Activated T-cell treated with anti-CD3 and anti-CD28 coated beads, Interleukin-2, amount 50 U/mL, for 4 hours (primary cell): ENCODE results near the gene ADAMTS2. TPM values are rescaled to one million over a fixed set of nuclear protein-coding genes. Genes with fewer than 3 reads are reported as not detected.

Experiments used
- ATAC-seq, 2 donors: fragments of 200-7000 bp; cut with Tn5 transposase; one replicate each; pipeline ENCODE4 v1.10.0; 2021
- DNase-seq: peaks from one replicate; pipeline ENCODE4 v3.0.0-alpha.2; 2020
- H3K27me3 Mint-ChIP-seq: one replicate; pipeline ENCODE4 v1.8.0; 2021; ENCODE audit warnings: low read depth, mixed read lengths
- H3K36me3 Mint-ChIP-seq: one replicate; pipeline ENCODE4 v1.8.0; 2022; ENCODE audit warnings: mixed read lengths; ENCODE audit not compliant: insufficient read depth
- H3K4me1 Mint-ChIP-seq: one replicate; pipeline ENCODE4 v1.8.0; 2021; ENCODE audit warnings: low read depth, mixed read lengths
- H3K4me3 Mint-ChIP-seq: one replicate; pipeline ENCODE4 v1.8.0; 2021; ENCODE audit warnings: mild to moderate bottlenecking, moderate library complexity, mixed read lengths
- H3K9me3 Mint-ChIP-seq: one replicate; pipeline ENCODE4 v1.8.0; 2021; ENCODE audit warnings: mixed read lengths
- total RNA-seq, 3 donors: library from RNA; stranded (reverse); gene quantifications; one replicate each; pipeline ENCODE4 v1.2.1, GENCODE V29; 2021

Gene ADAMTS2
- total RNA-seq, 3 donors from 2014 or later = 0.05 to 0.41 (median 0.13) TPM

DNA sequence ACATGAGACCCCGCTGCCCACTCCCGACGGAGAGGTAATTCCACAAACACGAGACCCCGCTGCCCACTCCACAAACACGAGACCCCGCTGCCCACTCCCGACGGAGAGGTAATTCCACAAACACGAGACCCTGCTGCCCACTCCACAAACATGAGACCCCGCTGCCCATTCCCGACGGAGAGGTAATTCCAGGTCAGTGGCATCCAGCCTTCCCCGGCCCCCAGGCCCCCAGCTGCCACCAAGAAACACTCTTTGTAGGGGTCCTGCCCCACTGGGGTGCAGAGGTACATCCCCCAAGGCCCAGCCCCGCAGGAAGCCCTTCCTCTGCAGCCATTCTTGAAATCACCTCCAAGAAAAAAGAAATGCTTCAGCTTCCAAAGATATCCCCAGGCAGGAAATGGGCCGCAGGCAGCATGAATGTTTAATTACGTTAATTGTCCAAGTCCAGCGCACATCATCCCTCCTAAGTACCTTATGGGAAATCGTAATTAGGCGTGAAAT lies 115.9 kb downstream of the ADAMTS2 start:
- H3K9me3 Mint-ChIP-seq = no peaks in the 10 kb centered on the region
- no peaks in the 10 kb centered on the region for H3K36me3 Mint-ChIP-seq
- H3K4me3 Mint-ChIP-seq = no peak overlapping the region
- H3K27me3 Mint-ChIP-seq = peaks cover 1% of the 10 kb centered on the region
- no peaks in the 10 kb centered on the region for H3K4me1 Mint-ChIP-seq
- DNase-seq (no peak), ATAC-seq (no peak)

DNA sequence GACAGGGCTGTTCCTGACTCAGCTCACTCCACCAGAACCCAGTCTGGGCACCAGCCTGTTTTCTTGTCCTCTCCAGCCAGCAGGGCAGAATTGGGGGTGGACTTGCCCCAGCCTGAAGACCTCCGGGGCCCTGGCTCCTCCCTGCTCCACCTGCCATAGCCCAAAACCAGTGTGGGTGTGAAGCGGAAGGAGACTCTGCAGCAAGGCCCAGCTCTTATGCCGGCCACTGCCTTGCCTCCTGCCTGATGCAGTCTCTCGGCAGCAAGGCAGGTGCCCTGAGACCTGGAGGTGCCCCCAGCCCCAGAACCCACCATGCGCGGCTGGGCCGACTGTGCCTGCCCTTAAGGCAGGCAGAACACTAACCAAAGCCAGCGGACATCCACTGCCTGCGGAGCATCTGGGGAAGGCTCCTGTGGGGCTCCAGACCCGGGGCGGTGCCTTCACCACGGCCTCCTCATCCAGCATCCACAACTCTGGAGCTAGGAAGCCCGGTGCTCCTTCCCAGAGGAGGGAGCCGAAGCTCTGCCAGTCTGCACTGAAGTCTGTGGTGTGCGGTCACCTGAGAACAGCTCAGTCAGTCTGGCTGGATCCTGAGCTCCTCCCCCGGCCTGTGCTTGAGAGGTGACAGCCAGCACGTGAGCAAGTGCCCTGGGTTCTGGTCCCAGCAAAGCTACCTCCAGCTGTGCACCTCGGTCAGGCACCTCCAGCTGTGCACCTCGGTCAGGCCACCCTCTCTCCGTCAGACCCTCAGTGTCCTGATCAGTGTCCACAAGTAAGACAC lies 116.7 kb downstream of the ADAMTS2 start:
- Mint-ChIP-seq H3K9me3 (peaks cover 5% of the 10 kb centered on the region), H3K36me3 (no peaks in the 10 kb centered on the region), H3K4me3 (no peak overlapping the region), H3K27me3 (no peaks in the 10 kb centered on the region), H3K4me1 (no peaks in the 10 kb centered on the region)
- DNase-seq = no peak
- no peak for ATAC-seq

DNA sequence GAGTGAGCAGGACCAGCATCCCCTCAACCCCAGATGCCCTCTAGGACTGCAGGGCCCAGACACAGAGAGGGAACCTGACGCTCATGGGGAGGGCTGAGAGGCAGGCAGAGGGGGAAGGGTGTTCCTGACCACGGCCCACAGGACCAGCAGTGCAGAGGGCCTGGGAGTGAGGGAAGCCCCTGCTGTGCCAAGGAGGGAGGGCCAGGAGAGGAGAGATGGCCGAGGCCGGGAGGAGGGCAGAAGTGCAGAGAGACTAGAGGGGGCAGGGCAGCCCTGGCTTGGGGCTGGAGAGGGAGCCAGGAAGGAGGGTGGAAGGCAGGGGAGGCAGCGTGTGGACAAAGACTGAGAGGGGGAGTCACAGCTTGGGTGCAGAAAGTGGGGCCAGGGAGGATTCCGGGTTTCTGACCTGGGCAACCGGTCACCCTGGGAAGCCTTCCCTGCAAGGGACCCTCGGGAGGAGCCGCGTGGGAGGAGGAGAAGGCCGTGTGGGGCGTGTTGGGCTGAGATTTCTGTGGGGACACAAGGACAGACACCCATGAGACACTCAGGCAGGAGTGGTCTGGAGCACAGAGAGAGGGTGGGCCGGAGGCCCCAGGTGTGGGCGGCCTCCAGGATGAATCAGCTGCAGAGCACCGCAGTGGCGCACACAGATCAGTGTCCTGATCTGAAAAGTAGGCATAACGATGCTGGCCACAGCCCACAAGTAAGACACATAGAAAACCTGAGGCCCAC lies 117.5 kb downstream of the ADAMTS2 start:
- no peaks in the 10 kb centered on the region for H3K4me1 Mint-ChIP-seq
- ATAC-seq = peak in 1 of 2 donors; percentile 23
- H3K36me3 Mint-ChIP-seq = no peaks in the 10 kb centered on the region
- no peak overlapping the region for H3K4me3 Mint-ChIP-seq
- peaks cover 12% of the 10 kb centered on the region for H3K9me3 Mint-ChIP-seq
- H3K27me3 Mint-ChIP-seq = no peaks in the 10 kb centered on the region
- DNase-seq = no peak

DNA sequence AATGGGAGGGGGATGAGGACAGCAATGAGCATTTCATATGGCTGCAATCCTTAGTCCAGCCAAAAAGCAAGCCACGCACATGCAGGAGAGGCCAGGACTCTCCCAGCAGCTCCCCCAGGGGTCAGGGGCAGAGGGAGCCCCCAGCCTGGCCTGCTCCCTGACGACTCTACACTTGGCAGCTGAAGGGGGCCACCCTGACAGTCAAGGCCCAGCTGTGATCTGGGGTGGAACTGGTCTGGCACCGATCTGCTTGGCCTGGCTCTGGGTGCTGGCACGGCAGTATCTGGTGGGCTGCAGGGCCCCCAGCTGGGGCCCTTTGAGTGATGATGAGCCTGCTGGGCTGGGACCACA lies 118.1 kb downstream of the ADAMTS2 start:
- Mint-ChIP-seq H3K9me3 (peaks cover 12% of the 10 kb centered on the region), H3K4me3 (no peak overlapping the region), H3K36me3 (no peaks in the 10 kb centered on the region), H3K27me3 (no peaks in the 10 kb centered on the region), H3K4me1 (no peaks in the 10 kb centered on the region)
- no peak for ATAC-seq
- no peak for DNase-seq

DNA sequence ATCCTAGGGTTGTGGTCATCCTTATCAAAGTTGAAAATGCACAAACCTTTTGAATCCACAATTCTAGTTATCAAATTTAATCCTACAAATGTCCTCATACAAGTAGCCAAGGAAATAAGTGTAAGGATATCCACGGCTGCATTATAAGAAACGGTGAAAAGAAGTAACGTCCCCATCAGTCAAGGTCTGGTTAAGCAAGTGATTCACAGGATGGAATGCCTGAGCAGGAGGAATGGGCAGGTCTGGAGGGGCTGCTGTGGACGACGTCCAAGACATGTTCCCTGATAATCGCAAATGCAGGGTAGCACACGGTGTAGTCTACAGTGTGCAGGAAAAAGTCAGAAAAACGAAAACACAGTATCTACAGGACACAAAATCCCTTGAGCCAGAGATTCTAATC lies 118.6 kb downstream of the ADAMTS2 start:
- Mint-ChIP-seq H3K36me3 (no peaks in the 10 kb centered on the region), H3K9me3 (peaks cover 12% of the 10 kb centered on the region), H3K27me3 (no peaks in the 10 kb centered on the region), H3K4me1 (no peaks in the 10 kb centered on the region), H3K4me3 (no peak overlapping the region)
- ATAC-seq (no peak), DNase-seq (no peak)

DNA sequence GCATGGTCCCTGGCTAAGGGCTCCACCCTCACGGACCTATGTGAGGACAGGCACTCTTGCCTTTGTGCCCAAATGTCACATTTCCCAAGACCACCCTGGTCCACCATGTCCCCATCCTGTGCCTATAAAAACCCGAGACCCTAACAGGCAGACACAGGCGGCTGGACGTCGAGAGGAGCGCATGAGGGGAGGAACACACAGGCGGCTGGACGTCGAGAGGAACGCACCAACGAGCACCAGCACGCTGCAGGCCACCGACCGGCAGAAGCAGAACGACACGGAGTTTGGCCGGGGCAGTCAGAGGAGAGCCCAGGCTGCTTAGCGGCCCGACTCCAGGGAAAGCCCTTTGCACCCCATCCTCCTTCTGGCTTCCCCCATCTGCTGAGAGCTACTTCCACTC lies 119.9 kb downstream of the ADAMTS2 start:
- Mint-ChIP-seq H3K9me3 (peaks cover 12% of the 10 kb centered on the region), H3K4me3 (no peak overlapping the region), H3K36me3 (no peaks in the 10 kb centered on the region), H3K27me3 (no peaks in the 10 kb centered on the region), H3K4me1 (no peaks in the 10 kb centered on the region)
- DNase-seq (no peak), ATAC-seq (no peak)

DNA sequence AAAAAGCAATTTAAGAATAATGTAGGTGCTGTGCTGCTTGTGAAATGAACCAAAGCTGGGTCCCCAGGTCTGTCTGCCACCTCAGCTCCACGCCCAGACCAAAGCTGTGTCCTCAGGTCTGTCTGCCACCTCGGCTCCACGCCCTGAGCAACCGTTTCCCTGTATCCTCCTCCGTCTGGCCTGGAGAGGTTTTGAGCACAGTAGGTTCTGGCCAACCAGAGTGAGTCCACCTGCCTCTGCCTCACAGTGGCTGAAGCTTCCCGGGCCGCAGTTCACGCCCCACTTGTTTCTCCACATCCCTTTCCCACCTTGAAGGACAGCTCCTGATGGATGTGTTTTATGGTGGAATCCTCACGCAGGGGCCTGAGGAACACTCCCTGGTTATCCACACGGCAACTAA lies 120.5 kb downstream of the ADAMTS2 start:
- H3K4me1 Mint-ChIP-seq = no peaks in the 10 kb centered on the region
- no peak for ATAC-seq
- no peak for DNase-seq
- peaks cover 12% of the 10 kb centered on the region for H3K9me3 Mint-ChIP-seq
- H3K4me3 Mint-ChIP-seq = no peak overlapping the region
- no peaks in the 10 kb centered on the region for H3K27me3 Mint-ChIP-seq
- H3K36me3 Mint-ChIP-seq = no peaks in the 10 kb centered on the region

DNA sequence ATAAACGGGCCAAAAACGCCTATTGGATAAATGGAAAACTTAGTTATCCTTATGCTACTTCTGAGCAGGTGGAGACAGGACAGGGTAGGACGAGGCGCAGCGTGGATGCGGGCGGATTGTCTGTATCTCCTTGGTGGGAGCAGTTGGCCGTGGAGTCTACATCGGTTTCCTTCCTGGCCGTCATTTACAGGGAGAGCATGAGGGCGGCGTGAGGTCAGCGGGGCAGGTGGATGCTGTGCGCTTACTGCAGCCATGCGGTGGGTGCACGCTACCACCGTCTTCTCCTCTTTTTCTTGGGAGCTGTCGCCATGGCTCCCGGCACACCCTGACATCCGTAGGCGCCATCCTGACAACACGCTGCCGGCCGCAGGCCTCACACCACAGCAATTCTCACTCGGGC lies 121.3 kb downstream of the ADAMTS2 start:
- DNase-seq = no peak
- Mint-ChIP-seq H3K9me3 (peaks cover 12% of the 10 kb centered on the region), H3K4me1 (no peaks in the 10 kb centered on the region), H3K27me3 (no peaks in the 10 kb centered on the region), H3K4me3 (no peak overlapping the region), H3K36me3 (no peaks in the 10 kb centered on the region)
- no peak for ATAC-seq

DNA sequence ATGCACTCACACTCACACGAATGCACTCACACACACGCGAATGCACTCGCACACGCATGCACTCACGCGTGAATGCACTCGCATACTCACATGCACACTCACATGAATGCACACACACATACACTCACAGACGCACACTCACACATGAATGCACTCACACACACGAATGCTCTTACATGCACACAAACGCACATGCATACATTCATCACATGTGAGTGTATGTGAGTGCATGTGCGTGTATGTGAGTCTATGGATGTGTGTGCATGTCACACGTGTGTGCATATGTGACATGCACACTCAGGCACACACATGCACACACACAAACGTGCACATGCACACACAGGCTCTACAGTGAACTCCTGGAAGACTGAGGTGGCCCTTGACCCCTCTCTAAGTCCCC lies 121.7 kb downstream of the ADAMTS2 start:
- no peak for DNase-seq
- no peaks in the 10 kb centered on the region for H3K36me3 Mint-ChIP-seq
- H3K9me3 Mint-ChIP-seq = peaks cover 12% of the 10 kb centered on the region
- no peak for ATAC-seq
- H3K4me1 Mint-ChIP-seq = no peaks in the 10 kb centered on the region
- H3K4me3 Mint-ChIP-seq = no peak overlapping the region
- no peaks in the 10 kb centered on the region for H3K27me3 Mint-ChIP-seq

DNA sequence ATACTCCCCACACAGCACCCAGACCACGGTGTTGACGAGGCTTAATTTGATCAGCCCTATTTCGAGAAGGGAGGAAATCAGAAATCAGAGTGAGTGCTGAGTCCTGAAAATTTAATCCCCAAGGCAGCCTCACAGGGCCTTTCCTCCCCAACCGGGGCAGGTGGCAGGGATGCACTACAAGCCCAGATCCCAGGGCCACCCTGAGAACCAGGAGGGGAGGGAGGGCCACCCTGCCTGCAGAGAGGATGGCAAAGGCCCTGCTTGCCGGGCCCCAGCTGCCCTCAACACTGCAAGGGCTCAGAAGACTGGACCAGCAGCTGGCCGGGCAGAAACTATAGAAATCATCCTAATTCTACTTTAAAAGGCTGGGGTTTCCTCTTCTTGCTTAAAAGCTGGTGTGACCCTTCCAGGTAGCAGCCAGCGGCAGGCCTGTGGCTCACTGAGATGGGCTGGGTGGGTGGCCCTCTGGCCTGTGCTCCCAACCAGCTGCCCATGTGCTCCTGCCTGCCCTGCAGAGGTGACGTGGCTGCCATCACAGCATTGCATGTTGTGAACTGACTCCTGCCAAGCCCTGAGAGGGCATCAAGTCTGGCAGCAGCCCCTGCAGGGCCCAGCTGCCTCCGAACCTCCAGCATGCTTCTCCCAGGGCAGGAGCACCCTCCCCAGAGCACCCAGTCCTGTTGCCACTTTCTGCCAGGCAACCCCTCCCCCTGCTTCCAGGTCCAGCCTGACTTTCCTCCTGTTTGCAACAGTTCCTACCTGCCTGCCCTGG lies 122.8 kb downstream of the ADAMTS2 start:
- no peak overlapping the region for H3K4me3 Mint-ChIP-seq
- H3K27me3 Mint-ChIP-seq = no peaks in the 10 kb centered on the region
- no peaks in the 10 kb centered on the region for H3K4me1 Mint-ChIP-seq
- no peak for DNase-seq
- no peak for ATAC-seq
- H3K9me3 Mint-ChIP-seq = peaks cover 12% of the 10 kb centered on the region
- H3K36me3 Mint-ChIP-seq = no peaks in the 10 kb centered on the region

DNA sequence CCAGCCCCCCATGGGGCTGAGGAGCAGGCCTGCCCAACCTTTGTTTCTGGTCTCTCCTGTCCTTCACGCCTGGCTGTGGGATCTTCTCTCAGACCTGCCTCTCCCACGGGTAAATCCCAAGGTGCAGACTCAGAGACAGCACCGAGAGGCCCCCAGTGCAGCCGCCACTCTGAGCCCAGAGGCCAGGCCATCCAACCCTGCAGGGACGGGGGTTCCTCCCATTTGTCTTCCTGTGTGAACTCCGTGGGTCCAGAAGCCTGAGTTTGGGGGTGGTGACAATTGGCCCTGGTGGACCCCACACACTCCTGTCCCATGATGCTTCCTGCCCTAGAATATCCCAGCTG lies 123.4 kb downstream of the ADAMTS2 start:
- H3K36me3 Mint-ChIP-seq = no peaks in the 10 kb centered on the region
- H3K27me3 Mint-ChIP-seq = no peaks in the 10 kb centered on the region
- DNase-seq = no peak
- H3K9me3 Mint-ChIP-seq = peaks cover 12% of the 10 kb centered on the region
- no peaks in the 10 kb centered on the region for H3K4me1 Mint-ChIP-seq
- H3K4me3 Mint-ChIP-seq = no peak overlapping the region
- ATAC-seq = no peak

DNA sequence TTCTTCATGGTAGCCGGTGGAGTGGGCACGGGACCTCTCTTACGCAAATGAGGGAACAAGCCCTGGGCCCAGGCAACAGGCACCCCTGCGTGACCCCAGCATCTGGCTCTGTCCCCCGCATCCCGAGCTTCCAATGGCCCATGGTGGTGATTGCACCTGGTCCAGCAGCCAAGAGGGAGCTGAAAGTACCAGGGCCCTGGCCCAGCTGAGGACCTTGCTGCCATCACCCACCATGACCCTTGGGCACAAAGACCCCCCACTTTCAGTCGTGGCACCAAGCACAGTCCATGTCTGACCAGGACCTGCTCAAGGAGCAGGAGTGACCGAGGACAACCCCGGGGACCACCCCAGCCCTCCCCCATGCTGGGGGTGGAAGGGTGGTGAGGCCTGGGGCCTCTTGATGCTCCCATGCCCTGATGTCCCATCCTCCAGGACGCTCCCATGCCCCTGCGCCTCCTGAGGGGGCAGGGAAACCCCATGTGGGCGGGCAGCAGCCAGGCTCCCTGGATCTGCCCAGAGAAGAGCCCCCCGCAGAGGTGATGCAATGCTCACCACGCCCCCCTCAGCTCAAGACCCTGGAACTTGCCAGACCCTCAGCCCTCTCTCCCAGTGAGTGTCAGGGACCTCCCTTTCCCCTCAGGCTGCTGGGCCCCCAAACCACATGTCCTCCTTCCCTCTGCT lies 123.9 kb downstream of the ADAMTS2 start:
- Mint-ChIP-seq H3K4me3 (no peak overlapping the region), H3K27me3 (no peaks in the 10 kb centered on the region)

DNA sequence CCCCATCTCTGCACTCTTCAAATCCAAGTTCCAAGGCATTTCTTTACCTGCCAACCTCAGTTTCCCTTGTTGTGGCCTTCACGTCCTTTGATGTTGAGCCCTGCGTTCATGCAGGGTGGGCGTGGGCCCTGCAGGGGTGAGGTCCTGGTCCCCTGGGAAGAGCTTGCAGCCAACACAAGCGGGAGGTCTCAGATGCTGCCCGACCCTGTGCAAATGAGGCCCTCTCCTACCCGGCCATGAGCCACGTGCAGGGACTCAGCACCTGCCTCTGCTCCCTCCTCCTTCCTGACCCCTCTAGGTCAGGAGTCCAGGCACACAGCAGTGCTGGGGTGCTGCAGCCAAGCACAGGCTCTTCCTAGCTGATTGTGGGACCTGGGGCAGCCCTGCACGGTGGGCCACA lies 124.5 kb downstream of the ADAMTS2 start:
- no peaks in the 10 kb centered on the region for H3K4me1 Mint-ChIP-seq
- H3K27me3 Mint-ChIP-seq = no peaks in the 10 kb centered on the region
- ATAC-seq (no peak), DNase-seq (no peak)
- no peak overlapping the region for H3K4me3 Mint-ChIP-seq
- no peaks in the 10 kb centered on the region for H3K36me3 Mint-ChIP-seq
- H3K9me3 Mint-ChIP-seq = peaks cover 12% of the 10 kb centered on the region

More for the DNA sequence above, 123.9 kb downstream of the ADAMTS2 start:
- no peak for ATAC-seq
- no peak for DNase-seq
- H3K4me1 Mint-ChIP-seq = no peaks in the 10 kb centered on the region
- peaks cover 12% of the 10 kb centered on the region for H3K9me3 Mint-ChIP-seq
- no peaks in the 10 kb centered on the region for H3K36me3 Mint-ChIP-seq
